KOPT-K1 (cell line): ENCODE measurements around the gene CACNB3.

Source experiments
- H3K27ac ChIP-seq: fragments of 200-600 bp; sonication (generic); 2 replicates; pipeline ENCODE4 v1.5.1; 2016; ENCODE audit warnings: antibody characterized with exemption, mild to moderate bottlenecking, low read depth, low read length; ENCODE audit not compliant: poor library complexity, severe bottlenecking
- H3K36me3 ChIP-seq: fragments of 200-600 bp; sonication (generic); 2 replicates; pipeline ENCODE4 v1.5.1; 2017; ENCODE audit warnings: antibody characterized with exemption, mild to moderate bottlenecking, low read length, moderate library complexity; ENCODE audit not compliant: insufficient read depth
- H3K9me3 ChIP-seq: fragments of 200-600 bp; sonication (generic); 2 replicates; pipeline ENCODE4 v1.5.1; 2017; ENCODE audit warnings: antibody characterized with exemption, low read length, mild to moderate bottlenecking; ENCODE audit not compliant: insufficient read depth, poor library complexity, severe bottlenecking

The CACNB3 gene

DNA sequence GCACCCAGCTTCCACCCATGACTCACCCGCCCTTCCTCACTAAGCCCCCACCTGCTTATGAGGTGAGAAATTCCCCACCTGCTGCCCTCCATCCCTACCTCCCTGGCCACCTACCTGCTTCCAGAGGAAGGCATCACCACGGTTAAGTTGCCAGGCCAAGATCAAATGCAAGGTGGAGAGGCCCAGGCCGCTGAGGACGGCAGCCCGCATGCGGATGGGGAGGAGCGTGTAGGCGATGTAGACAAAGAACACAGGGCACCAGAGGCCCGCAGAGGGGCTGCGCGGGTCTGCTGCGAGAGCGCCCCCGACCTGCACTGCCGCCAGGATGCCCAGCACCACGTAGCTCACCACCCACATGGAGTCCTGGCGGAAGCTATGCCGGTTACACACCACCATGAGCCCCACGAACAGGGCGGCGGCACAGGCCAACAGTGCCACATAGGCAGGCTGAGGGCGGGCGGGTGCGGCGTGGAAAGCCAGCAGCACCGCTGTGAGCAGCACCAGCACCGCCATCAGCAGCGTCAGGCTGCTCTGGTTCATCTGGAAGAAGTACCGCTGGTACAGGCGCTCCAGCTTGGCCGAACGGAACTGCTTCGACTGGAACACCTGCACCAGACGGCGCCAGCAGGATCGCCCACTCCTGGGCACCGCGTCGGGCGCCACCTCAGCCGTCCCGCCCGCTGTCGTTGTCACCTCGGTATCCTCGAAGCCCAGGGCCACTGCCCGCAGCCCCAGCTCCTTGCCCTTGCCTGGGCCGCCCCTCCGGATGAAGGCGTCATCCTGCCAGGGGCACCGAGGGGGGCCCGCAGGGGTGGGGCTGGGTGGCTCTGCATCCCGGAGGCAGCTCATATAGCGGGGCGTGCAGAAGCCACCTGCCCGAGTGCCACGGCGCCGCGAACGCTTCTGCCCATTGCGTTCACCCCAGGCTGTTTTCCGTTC, 35.6 kb upstream of the CACNB3 start:
- H3K36me3 ChIP-seq = no peaks in the 10 kb centered on the region
- no peaks in the 10 kb centered on the region for H3K9me3 ChIP-seq
- no peak overlapping the region for H3K27ac ChIP-seq

DNA sequence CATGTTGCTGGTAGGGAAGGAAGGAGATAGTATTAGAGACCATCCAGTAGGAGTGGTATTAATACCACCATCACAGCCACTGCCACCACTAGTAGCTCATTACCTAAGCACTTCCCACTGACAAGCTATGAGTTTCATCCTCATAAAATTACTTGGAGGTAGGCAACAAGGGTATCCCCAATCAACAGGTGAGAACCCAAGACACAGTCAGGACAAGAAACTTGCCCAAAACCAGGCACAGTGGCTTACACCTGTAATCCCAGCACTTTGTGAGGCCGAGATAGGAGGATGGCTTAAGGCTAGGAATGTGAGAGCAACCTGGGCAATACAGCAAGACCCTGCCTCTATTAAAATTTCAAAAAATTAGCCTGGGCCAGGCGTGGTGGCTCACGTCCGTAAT, 34.9 kb upstream of the CACNB3 start:
- H3K27ac ChIP-seq = no peak overlapping the region
- no peaks in the 10 kb centered on the region for H3K9me3 ChIP-seq
- no peaks in the 10 kb centered on the region for H3K36me3 ChIP-seq

DNA sequence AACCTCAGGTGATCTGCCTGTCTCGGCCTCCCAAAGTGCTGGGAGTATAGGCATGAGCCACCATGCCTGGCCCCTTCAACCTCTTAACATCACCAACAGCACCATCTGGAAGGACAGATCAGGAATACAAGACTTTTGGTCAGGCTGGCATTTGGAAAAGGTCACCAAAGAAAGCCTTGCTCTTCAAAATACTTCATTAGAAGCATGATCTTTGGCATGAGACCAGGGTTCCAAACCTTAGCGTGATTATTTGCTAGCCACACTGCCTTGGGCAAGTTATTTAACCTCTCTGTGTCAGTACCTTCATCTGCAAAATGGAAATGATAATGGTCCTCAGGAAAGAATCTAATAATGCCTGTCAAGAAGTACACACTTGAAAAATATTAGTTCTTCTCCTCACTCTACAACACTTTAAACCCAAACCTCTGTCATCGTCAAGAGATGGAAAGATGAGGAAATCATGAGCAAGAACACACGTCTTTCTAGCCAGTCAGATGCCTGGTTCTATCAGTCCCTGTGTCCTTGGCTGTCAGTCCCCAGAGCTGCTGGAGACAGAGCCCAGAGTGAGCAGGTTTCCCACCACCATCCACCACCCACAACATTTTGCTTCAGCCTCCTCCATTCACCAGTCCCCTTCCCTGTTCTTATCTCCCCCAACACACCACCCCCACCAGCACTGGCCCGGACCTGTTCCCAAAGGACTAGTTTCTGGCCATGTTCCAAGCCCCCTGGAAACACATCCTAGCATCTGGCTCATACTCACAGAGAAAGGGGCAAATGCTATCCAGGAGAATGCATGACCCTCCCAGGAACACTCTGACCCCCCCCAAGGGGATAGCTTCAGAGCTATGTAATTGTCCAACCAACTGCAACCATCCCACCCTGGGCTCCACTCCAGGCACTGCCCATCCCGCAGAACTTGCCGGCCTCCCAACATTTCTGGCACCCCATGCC, 31.4 kb upstream of the CACNB3 start:
- Histone ChIP-seq H3K9me3 (no peaks in the 10 kb centered on the region), H3K27ac (no peak overlapping the region), H3K36me3 (no peaks in the 10 kb centered on the region)

DNA sequence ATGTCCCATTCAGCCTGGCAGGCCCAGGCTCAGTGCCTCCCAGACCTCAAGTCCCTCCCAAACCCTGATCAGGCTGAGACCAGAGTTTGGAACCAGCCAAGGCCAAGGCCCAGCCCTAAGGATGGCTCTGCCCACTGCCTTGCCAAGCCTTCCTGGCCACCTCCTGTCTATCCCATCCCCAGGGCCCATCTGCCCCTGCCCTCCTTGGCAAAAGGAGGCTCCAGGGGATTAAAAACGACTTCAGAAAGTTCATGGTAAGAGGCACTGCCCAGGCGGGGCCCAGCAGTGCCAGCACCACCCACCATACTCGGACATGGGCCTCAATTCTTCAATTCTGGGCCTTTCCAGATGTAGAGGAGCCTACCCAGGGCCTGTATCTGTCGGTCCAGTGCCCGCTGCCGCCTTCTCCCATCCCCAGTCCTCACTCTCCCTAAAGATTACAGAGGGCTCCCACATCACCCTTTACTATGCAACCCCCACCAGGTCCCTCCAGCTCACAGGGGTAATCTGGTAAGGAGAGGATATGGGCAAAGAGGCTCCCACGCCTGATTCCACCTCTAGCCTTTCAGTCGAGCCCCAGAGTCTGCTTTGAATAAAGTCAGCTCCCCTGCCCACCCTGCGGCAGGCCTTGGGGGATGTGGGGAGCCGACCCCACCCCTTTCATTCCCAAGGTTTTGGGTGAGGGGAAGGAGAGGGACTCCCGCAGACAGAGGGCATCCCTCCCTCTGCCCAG, 30.3 kb upstream of the CACNB3 start:
- Histone ChIP-seq H3K27ac (no peak overlapping the region), H3K36me3 (no peaks in the 10 kb centered on the region)

DNA sequence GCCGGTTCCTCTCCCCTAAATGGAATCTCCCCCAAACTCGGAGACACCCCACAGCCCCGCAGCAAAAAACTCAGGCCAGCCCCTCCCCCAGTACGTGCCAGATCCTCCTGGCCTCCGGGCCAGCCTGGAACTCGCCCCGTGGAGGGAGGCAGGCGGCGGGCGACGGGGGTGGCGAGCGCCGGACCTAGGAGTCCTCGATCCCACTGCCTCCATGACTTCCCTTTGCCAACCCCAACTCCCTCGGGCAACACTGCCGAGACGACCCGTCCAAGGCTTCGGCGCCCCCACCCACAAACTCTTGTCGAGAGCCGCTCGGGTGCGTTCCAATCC, 29.8 kb upstream of the CACNB3 start:
- Histone ChIP-seq H3K9me3 (no peaks in the 10 kb centered on the region), H3K36me3 (no peaks in the 10 kb centered on the region), H3K27ac (no peak overlapping the region)

More for the DNA sequence above, 30.3 kb upstream of the CACNB3 start:
- no peaks in the 10 kb centered on the region for H3K9me3 ChIP-seq

DNA sequence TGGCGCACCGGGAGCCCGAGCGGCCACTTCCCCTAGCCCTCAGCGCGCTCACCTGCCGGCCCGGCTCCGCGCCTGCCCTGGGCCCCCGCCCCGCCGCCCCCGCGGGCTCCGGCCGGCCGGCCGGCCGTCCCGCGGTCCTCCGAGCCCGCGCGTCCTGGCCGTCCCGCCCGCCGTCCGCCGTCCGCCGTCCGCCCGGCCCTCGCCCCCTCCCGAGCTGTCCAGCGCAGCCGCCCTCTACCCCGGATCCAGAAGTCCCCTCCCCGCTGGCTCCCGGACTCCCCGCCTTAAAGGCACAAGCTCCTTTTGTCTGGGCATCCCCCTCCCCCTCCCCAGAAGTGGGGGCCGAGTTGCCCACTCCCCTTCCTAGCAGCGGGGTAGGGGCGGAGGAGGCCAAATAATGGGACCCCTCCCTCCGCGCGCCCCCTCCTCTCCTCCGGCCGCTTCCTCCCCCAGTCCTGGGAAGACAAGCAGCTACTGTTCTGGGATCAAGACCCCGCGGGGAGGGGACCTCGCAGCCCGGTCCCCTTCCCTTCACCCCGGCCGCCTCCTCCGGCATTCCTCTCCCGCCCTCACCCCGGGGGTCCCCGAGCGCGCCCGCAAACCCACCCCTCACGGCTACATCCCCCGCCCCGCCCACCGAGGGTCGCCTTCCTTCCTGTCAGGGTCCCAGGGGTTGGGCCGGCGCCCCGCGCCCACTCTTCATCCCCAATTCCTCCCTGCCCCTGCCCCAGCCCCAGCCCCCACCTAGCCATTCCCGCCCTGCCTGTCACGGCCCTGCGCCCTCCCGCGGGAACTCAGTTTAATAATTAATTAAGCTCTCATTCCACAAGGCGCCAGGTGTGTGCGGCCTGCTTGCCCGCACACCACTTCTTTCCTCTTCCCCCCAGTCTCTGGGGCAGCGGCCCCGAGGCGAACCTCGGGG, 29.2 kb upstream of the CACNB3 start, which contains the start of gene ADCY6:
Gene ADCY6 (minus strand): TSS at position 236 of the 922 bp plus-strand sequence. CDS start 5,655 bp downstream, outside the sequence.
- Histone ChIP-seq H3K9me3 (no peaks in the 10 kb centered on the region), H3K27ac (no peak within 1 kb of the TSS), H3K36me3 (no peaks in the 10 kb centered on the region)

DNA sequence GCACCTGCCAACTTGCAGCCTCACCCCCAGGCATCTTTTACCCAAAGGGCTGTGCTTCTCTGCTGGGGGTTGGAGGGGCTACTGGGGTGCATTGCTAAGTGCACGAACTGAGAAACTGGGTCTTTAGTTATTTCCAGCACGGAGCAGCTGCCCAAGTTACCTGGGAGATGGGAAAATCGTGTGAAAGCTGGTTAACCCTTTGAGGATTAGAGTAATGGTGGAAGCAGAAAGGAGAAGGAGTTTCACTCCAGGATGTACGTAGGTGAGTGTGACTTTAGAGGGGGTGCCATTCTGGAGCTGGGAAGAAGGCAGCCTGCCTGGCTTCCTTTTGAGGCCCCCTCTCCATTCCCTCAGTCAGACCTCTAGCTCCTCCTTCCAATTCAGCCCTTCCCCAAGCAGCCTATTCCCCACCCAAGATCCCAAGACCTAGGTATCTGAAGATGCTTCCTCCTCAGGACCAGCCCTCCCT, 28.4 kb upstream of the CACNB3 start:
- H3K36me3 ChIP-seq = no peaks in the 10 kb centered on the region
- H3K27ac ChIP-seq = no peak overlapping the region
- H3K9me3 ChIP-seq = no peaks in the 10 kb centered on the region

DNA sequence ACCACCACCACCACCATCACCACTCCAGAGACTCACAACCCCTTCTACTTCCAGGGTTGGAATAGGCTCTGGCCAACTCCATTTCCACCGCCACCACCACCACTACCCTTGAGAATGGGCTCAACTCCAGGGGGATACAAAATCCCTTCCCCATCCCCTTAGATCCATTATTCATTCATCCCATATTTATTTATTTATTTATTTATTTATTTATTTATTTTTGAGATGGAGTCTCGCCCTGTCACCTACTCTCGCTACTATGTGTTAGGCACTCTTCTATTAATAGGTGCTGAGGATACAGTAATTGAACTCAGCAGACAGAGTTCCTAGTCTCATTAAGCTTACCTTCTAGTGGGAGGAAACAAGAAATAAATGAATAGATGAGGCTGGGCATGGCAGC, 24.6 kb upstream of the CACNB3 start:
- no peak overlapping the region for H3K27ac ChIP-seq
- H3K9me3 ChIP-seq = no peaks in the 10 kb centered on the region
- no peaks in the 10 kb centered on the region for H3K36me3 ChIP-seq

DNA sequence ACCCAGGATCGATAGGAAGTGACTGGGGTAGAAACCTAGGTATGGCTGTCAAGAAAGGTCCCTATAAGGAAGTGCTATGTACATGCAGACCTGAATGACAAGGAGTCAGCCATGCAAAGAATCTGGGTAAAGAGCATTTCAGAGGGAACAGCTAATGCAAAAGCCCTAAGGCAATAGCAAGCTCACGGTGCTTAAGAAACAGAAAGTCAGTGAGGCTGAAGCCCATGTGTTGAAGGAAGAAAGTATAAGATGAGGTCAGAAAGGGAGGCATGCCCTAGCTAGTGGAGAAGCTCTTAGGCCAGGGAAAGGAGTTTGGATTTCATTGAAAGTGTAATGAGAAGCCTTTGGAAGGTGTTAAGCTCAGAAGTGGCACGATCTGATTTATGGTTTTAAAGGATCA, 23.4 kb upstream of the CACNB3 start:
- no peaks in the 10 kb centered on the region for H3K9me3 ChIP-seq
- no peaks in the 10 kb centered on the region for H3K36me3 ChIP-seq
- H3K27ac ChIP-seq = no peak overlapping the region

DNA sequence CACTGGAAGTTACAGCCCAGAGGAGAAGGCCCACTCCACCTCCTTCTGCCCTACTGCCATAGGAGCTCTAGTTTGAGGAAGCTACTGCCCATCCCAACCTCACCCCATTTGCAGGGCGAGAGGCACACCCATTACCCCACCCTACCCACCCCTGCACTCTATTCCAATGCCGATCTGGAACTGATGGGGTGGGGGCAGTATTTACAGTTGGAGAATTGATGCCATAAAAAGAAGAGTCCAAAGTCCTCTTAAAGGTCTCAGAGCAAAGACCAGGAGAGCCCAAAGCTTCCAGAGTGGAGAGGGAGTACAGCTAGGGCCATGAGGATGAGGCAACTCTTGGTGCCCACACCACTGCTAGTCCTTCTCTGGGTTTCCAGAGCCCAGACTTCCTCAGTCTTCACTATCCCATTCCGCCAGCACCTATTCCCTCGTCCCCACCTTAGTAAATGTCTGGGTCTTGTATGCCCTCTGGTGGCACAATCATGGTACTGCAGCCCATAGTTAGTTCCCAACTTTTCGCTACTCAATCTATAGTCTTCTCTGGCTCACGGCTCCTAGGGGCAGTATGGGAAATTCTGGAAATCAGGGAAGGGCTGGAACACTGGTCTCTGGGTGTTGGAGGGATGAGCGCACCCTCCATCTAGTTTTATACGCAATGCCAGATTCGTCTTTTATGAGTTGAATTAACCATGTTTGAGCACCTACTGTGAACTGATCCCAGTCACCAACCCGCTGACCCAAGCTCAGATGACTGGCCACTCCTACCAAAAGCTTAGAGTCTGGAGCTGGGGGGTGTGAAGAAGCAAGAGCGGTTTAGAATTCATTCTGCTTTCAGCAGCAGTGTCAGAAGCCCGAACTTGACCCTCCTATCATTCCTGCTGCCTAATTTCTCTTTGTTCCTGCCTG, 22.5 kb upstream of the CACNB3 start:
- no peaks in the 10 kb centered on the region for H3K9me3 ChIP-seq
- H3K36me3 ChIP-seq = no peaks in the 10 kb centered on the region
- H3K27ac ChIP-seq = no peak overlapping the region

DNA sequence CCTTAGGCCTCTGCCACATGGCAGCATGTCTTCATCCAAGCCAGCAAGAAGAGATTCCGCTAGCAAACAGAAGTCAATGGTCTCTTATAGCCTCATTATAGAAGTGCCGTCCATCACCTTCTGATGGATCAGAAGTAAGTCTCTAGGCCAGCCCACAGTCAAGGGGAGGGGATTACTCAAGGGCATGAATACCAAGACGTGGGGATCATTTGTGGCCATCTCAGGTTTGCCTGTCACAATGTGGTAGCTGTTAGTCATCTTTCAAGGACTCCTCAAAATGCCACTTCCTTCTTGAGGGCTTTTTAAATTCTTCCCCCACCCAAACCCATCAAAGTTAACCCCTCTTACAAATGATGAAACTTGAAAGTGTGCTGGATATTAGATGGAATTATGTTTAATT, 21.3 kb upstream of the CACNB3 start:
- Histone ChIP-seq H3K27ac (no peak overlapping the region), H3K9me3 (no peaks in the 10 kb centered on the region), H3K36me3 (no peaks in the 10 kb centered on the region)

DNA sequence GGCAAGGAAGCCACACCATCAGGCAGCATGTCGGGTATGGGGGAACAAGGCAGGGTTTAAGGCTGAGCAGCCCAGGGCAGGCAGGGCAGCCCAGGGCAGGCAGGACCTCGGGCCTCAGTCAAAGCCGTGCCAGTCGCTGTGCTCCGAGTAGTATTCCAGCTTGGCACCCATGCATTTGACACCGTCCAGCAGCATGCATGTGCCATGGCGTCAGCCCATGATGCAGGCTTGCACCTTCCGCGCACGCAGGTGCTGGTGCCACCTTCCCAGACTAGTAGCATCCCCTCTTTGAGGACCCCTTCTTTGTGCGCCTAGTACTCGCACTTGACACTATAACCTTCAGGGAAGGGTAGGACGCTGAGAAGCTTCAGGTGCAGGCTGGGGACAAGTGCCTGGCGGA, 17.8 kb upstream of the CACNB3 start:
- Histone ChIP-seq H3K27ac (no peak overlapping the region), H3K36me3 (no peaks in the 10 kb centered on the region), H3K9me3 (no peaks in the 10 kb centered on the region)

DNA sequence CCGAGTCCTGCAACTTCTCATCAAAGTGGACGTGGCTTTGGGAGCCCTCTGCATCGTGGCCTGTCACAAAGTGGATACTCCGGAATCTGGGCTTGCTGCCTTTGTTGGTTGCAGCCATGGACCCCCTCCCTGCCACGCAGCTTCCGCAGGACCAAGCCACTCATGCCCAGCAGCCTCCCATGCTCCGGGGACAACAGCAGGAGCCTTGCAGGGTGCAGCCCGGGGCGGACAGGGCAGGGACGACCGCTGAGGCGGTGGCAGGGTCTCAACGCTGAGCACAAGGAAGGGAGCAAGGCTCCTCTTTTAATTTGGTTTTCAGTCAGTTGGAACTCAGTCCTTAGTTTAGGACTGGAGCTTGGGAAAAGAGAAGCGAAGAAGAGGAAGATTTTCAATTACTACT, 17.3 kb upstream of the CACNB3 start:
- Histone ChIP-seq H3K36me3 (no peaks in the 10 kb centered on the region), H3K27ac (no peak overlapping the region), H3K9me3 (no peaks in the 10 kb centered on the region)
